Esophagus squamous epithelium (tissue), 4 donors: ENCODE data around the gene TIMM44.

Experiments used
- POLR2A ChIP-seq, 4 donors: fragments of 450-650 bp; IDR thresholded peaks; one replicate each; pipeline ENCODE4 v1.6.1; 2017; ENCODE audit warnings: antibody characterized with exemption in 4 of 4, mild to moderate bottlenecking in 4 of 4, moderate library complexity in 3 of 4
- TF ChIP-seq, protein P1 (sequence below), 6 experiments: fragments of 450-650 bp in 4 of 6; fragments of 200-600 bp in 2 of 6; sonication (generic) in 2 of 6; IDR thresholded peaks; one replicate each; pipeline ENCODE4 v1.5.1; 2016 to 2019; ENCODE audit warnings: antibody characterized with exemption in 6 of 6, mild to moderate bottlenecking in 4 of 6, moderate library complexity in 4 of 6

DNA sequence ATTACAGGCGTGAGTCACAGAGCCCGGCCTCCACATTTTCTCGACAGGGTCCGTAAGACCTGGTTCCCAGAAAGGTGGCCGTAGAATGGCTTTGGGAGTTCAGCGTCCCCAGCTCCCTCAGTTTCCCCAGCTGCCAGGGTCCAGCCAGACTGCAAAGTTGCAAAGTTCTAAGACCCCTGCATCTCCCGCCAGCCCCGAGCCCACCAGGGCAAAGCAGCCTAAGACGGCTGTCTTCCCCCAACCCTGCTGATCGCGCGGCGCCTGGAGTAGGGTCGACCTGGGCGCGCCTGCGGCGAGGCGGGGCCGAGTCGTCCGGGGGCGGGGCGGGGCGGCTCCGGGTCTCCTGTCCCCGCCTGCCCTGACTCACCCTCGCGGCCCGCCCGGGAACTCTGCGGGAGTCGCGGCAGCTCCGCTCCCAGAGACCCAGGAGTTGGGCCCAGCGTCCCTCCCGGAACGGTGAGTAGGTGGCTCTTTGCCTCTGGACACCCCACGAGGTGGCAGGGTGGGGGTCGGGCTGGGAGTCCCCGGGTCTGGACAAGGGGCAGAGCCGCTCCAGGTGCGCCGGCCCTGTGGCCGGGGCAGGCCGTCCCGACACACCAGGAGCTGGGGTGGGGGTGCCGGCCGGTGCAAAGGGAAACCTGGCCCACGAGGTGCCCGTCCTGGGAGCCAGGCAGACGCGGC lies 55.2 kb downstream of the TIMM44 start, which contains the start of gene LRRC8E:
- TF ChIP-seq, protein P1, sequence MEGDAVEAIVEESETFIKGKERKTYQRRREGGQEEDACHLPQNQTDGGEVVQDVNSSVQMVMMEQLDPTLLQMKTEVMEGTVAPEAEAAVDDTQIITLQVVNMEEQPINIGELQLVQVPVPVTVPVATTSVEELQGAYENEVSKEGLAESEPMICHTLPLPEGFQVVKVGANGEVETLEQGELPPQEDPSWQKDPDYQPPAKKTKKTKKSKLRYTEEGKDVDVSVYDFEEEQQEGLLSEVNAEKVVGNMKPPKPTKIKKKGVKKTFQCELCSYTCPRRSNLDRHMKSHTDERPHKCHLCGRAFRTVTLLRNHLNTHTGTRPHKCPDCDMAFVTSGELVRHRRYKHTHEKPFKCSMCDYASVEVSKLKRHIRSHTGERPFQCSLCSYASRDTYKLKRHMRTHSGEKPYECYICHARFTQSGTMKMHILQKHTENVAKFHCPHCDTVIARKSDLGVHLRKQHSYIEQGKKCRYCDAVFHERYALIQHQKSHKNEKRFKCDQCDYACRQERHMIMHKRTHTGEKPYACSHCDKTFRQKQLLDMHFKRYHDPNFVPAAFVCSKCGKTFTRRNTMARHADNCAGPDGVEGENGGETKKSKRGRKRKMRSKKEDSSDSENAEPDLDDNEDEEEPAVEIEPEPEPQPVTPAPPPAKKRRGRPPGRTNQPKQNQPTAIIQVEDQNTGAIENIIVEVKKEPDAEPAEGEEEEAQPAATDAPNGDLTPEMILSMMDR (IDR thresholded peaks at IDR 0.05), result no peak
- peak in 2 of 4 donors; percentile 45 to 65 for TF ChIP-seq POLR2A (IDR thresholded peaks at IDR 0.05)
